Prostate gland (tissue), 2 donors: ENCODE data around the gene ZNF827. TPM values are rescaled to one million over a fixed set of nuclear protein-coding genes. Genes with fewer than 3 reads are reported as not detected.

Experiments
- DNase-seq: peaks from one replicate; pipeline ENCODE4 v3.0.0-alpha.2; 2019; ENCODE audit warnings: low spot score
- H3K27ac ChIP-seq, 2 donors: fragments of 200-600 bp; sonication (generic); 2 replicates each; pipeline ENCODE4 v1.5.1; 2017 to 2019
- H3K27me3 ChIP-seq: fragments of 200-600 bp; sonication (generic); replicated peaks from 2 replicates; pipeline ENCODE4 v1.5.1; 2019; ENCODE audit not compliant: insufficient read depth
- H3K36me3 ChIP-seq, 2 donors: fragments of 200-600 bp; sonication (generic); 1 replicate in 1 of 2; 2 replicates in 1 of 2; pipeline versions ENCODE4 v1.5.1 to v1.8.1; 2017 to 2019
- H3K4me1 ChIP-seq: fragments of 200-600 bp; sonication (generic); replicated peaks from 2 replicates; pipeline ENCODE4 v1.5.1; 2019
- H3K4me3 ChIP-seq, 2 donors: fragments of 200-600 bp; sonication (generic); 2 replicates each; pipeline ENCODE4 v1.5.1; 2017 to 2019
- H3K9me3 ChIP-seq: fragments of 200-600 bp; sonication (generic); 2 replicates; pipeline ENCODE4 v1.5.1; 2017
- POLR2A ChIP-seq: fragments of 450-650 bp; IDR thresholded peaks from one replicate; pipeline ENCODE4 v1.6.1; 2016; ENCODE audit warnings: antibody characterized with exemption, mild to moderate bottlenecking
- POLR2AphosphoS5 ChIP-seq: sonication (generic); formaldehyde crosslinking; IDR thresholded peaks from one replicate; pipeline ENCODE4 v1.6.1; 2017; ENCODE audit warnings: antibody characterized with exemption
- WGBS: methylation state at CpG from one replicate; pipeline ENCODE4 v1.1.5; 2018; 5-methylcytosine and 5-hydroxymethylcytosine counted together
- intact Hi-C: fragments of 100-400 bp; cut with DNase I; formaldehyde crosslinking; loops from one replicate; pipeline ENCODE4 v1.14.2; 2022
- total RNA-seq, 2 donors: library from RNA; depleted of rRNA; stranded (reverse); fragments of >200 nt; gene quantifications; one replicate each; pipeline ENCODE4 v1.1.0, GENCODE V29; 2016
- TF ChIP-seq, protein P1 (sequence below), 4 experiments: fragments of 200-600 bp in 2 of 4; fragments of 450-650 bp in 2 of 4; sonication (generic) in 2 of 4; IDR thresholded peaks; 1 replicate in 3 of 4; 2 replicates in 1 of 4; pipeline ENCODE4 v1.5.1; 2016 to 2019; ENCODE audit warnings: antibody characterized with exemption in 4 of 4, mild to moderate bottlenecking in 2 of 4, moderate library complexity in 2 of 4

The ZNF827 gene
- total RNA-seq, 2 donors from 2014 or later, result 221 to 286 TPM

GRCh38 chr4:145756244-145756643 lies 182.4 kb downstream of the ZNF827 start:
- Histone ChIP-seq H3K36me3 (no peaks in the 10 kb centered on the region), H3K9me3 (no peaks in the 10 kb centered on the region), H3K4me1 (no peaks in the 10 kb centered on the region), H3K27me3 (no peaks in the 10 kb centered on the region), H3K27ac (no peak overlapping the region), H3K4me3 (no peak overlapping the region)
- 96% methylated on average over 1 of the region's 1 CpG for WGBS
- intact Hi-C loops, result no loop called here
- TF ChIP-seq, protein P1, sequence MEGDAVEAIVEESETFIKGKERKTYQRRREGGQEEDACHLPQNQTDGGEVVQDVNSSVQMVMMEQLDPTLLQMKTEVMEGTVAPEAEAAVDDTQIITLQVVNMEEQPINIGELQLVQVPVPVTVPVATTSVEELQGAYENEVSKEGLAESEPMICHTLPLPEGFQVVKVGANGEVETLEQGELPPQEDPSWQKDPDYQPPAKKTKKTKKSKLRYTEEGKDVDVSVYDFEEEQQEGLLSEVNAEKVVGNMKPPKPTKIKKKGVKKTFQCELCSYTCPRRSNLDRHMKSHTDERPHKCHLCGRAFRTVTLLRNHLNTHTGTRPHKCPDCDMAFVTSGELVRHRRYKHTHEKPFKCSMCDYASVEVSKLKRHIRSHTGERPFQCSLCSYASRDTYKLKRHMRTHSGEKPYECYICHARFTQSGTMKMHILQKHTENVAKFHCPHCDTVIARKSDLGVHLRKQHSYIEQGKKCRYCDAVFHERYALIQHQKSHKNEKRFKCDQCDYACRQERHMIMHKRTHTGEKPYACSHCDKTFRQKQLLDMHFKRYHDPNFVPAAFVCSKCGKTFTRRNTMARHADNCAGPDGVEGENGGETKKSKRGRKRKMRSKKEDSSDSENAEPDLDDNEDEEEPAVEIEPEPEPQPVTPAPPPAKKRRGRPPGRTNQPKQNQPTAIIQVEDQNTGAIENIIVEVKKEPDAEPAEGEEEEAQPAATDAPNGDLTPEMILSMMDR (IDR thresholded peaks at IDR 0.05), result no peak
- TF ChIP-seq POLR2A (no peak), POLR2AphosphoS5 (no peak)
- DNase-seq, result no peak

DNA sequence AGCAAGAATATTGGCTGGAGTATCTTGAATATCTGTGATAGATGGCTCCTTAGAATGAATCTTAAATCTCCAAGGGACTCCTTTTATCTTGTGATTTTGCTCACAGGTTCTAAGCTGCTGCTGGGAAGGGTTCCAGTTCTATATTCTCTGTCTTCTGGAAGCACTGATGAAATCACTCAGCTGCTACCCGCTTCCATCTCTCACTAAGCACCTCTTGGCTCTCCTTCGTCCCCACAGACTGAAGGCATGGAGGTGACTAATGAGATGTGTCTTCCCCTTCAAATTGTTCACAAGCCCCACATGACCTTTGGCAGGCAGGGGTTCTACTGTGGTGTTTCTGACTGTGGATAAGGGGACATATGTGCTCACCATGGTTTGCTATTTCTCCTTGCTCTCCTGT lies 182.8 kb downstream of the ZNF827 start:
- H3K4me1 ChIP-seq, result no peaks in the 10 kb centered on the region
- H3K27ac ChIP-seq, result no peak overlapping the region
- H3K36me3 ChIP-seq, result no peaks in the 10 kb centered on the region
- no peak for DNase-seq
- H3K9me3 ChIP-seq, result no peaks in the 10 kb centered on the region
- no peak overlapping the region for H3K4me3 ChIP-seq
- H3K27me3 ChIP-seq, result no peaks in the 10 kb centered on the region
- 92% methylated on average over 2 of the region's 2 CpGs for WGBS
- TF ChIP-seq POLR2AphosphoS5 (no peak), POLR2A (no peak)
- TF ChIP-seq, protein P1 (IDR thresholded peaks at IDR 0.05), result no peak
- intact Hi-C loops, result no loop called here

- H3K27ac ChIP-seq, result no peak overlapping the region
- intact Hi-C loops, result no loop called here
- WGBS, result 95% methylated on average over 2 of the region's 2 CpGs
- no peaks in the 10 kb centered on the region for H3K4me1 ChIP-seq
- no peaks in the 10 kb centered on the region for H3K36me3 ChIP-seq
- H3K27me3 ChIP-seq, result no peaks in the 10 kb centered on the region
- TF ChIP-seq, protein P1 (IDR thresholded peaks at IDR 0.05), result no peak
- no peak for TF ChIP-seq POLR2A
- no peak for TF ChIP-seq POLR2AphosphoS5
- no peak for DNase-seq
- H3K4me3 ChIP-seq, result no peak overlapping the region
- H3K9me3 ChIP-seq, result no peaks in the 10 kb centered on the region
Measured at GRCh38 chr4:145743641-145744040, 195.0 kb downstream of the ZNF827 start.

DNA sequence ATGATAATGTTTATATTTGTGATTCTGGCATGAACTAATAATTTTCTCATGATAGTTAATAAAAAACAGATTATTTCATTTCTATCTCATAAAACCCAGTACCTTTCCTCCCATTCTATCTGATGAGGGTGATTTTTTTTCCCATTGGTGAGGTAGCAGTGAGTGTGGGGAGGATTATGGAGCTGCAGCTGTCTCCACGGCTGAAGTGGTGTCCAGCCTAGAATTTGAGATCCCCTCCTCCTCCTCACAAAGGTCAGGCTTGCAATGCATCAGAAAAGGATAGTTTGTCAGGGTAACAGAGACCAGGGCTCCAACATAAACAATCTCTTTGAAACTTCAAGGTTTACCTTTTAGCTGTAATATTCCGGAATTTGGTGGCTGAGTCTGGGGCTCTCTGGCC lies 197.8 kb downstream of the ZNF827 start:
- no peaks in the 10 kb centered on the region for H3K9me3 ChIP-seq
- 76% methylated on average over 2 of the region's 2 CpGs for WGBS
- H3K4me3 ChIP-seq, result no peak overlapping the region
- DNase-seq, result no peak
- intact Hi-C loops, result no loop called here
- peaks cover 6% of the 10 kb centered on the region for H3K4me1 ChIP-seq
- TF ChIP-seq POLR2AphosphoS5 (no peak), POLR2A (no peak)
- TF ChIP-seq, protein P1 (IDR thresholded peaks at IDR 0.05), result no peak
- no peaks in the 10 kb centered on the region for H3K36me3 ChIP-seq
- H3K27me3 ChIP-seq, result no peaks in the 10 kb centered on the region
- no peak overlapping the region for H3K27ac ChIP-seq

DNA sequence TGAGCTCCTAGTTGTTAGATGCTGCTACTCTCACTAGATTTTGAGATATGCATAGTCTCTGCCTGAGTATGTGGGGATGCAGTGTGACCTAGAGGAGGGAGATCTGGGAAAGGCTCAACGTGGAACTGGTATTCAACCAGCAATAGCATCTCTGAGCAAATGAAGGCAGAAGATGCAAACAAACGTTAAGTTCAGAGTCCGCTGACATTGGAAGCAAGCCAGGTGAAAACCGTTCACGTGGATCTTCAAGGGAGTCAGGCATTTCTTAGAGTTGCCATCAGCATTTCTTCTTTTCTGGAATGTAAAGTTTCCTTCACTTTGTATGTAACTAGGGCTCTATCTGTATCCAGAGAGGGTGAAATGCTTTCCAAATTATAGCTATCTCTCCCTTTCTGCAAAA lies 198.8 kb downstream of the ZNF827 start:
- Histone ChIP-seq H3K27ac (no peak overlapping the region), H3K9me3 (no peaks in the 10 kb centered on the region), H3K4me3 (no peak overlapping the region), H3K36me3 (no peaks in the 10 kb centered on the region), H3K27me3 (no peaks in the 10 kb centered on the region), H3K4me1 (peaks cover 15% of the 10 kb centered on the region)
- TF ChIP-seq, protein P1 (IDR thresholded peaks at IDR 0.05), result no peak
- no peak for TF ChIP-seq POLR2A
- no peak for TF ChIP-seq POLR2AphosphoS5
- intact Hi-C loops, result loop anchor here (10.0 kb wide), 2 partner anchors 85 to 645 kb away; partner anchors contain the start of genes ABCE1 and ANAPC10
- 18% methylated on average over 5 of the region's 5 CpGs for WGBS
- DNase-seq, result no peak
